Astrocyte (in vitro differentiated cells and primary cell): Measurements from ENCODE around the gene KIR3DL3.

Experiments used
- EZH2 ChIP-seq: IDR thresholded peaks from 2 replicates; pipeline ENCODE4 v1.6.1; 2012; ENCODE audit warnings: mild to moderate bottlenecking, low read length, inconsistent platforms; ENCODE audit not compliant: insufficient read depth
- TF ChIP-seq, protein P1 (sequence below): IDR thresholded peaks from 2 replicates; pipeline ENCODE4 v1.5.1; 2011; ENCODE audit warnings: low read depth, mild to moderate bottlenecking, inconsistent platforms, low read length, moderate library complexity; ENCODE audit not compliant: insufficient read depth

DNA sequence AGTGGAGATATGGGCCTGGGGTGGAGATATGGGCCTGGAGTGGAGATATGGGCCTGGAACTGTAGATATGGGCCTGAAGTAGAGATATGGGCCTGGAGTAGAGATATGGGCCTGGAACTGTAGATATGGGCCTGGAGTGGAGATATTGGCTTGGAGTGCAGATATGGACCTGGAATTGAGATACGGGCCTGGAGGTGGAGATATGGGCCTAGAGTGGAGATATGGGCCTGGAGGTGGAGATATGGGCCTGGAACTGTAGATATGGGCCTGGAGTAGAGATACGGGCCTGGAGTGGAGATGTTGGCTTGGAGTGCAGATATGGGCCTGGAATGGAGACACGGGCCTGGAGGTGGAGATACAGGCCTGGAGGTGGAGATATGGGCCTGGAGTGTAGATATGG lies 402 bp downstream of the KIR3DL3 start:
- TF ChIP-seq, protein P1, sequence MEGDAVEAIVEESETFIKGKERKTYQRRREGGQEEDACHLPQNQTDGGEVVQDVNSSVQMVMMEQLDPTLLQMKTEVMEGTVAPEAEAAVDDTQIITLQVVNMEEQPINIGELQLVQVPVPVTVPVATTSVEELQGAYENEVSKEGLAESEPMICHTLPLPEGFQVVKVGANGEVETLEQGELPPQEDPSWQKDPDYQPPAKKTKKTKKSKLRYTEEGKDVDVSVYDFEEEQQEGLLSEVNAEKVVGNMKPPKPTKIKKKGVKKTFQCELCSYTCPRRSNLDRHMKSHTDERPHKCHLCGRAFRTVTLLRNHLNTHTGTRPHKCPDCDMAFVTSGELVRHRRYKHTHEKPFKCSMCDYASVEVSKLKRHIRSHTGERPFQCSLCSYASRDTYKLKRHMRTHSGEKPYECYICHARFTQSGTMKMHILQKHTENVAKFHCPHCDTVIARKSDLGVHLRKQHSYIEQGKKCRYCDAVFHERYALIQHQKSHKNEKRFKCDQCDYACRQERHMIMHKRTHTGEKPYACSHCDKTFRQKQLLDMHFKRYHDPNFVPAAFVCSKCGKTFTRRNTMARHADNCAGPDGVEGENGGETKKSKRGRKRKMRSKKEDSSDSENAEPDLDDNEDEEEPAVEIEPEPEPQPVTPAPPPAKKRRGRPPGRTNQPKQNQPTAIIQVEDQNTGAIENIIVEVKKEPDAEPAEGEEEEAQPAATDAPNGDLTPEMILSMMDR: no peak
- no peak for TF ChIP-seq EZH2
